Erythroblast (primary cell): Measurements from ENCODE around the gene CRTC1.

Source experiments
- GATA1 ChIP-seq: IDR thresholded peaks from 2 replicates; pipeline ENCODE4 v1.6.1; 2011; ENCODE audit warnings: low read depth, mild to moderate bottlenecking, control low read depth, low read length, moderate library complexity
- POLR2A ChIP-seq: IDR thresholded peaks from 2 replicates; pipeline ENCODE4 v1.6.1; 2011; ENCODE audit warnings: mild to moderate bottlenecking, low read length

DNA sequence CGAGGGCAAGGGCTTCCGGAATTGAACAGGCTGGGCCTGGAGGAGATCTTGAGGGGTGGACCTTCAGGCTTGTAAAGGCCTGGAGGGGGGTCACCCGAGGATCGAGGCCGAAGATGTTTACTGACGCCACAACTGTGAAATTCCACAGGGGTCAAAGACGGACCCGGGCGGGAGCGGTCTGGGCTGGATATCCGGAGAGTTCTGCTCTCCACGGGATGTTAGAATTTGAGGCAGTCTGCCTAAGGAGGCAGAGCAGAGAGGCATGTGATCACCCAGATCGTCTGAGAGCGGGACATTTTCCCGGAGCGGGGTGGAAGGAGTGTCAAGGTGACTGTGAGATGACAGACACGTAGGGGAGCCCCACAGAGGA lies 33.5 kb upstream of the CRTC1 start:
- TF ChIP-seq POLR2A (no peak), GATA1 (no peak)
